ENCODE measurements around the gene DMXL2. TPM values are rescaled to one million over a fixed set of nuclear protein-coding genes. Genes with fewer than 3 reads are reported as not detected.

DMXL2 gene
- total and polyA plus RNA-seq, 3 donors from 2014 or later = 54.5 to 81.3 (median 64.4) TPM

GRCh38 chr15:51621155-51621765, 1.3 kb downstream of the DMXL2 start:
- H3K27ac ChIP-seq = peak overlapping the region in 1 of 2 donors; percentile 86
- WGBS, 2 donors = 23 to 28% methylated on average over 6 of the region's 6 CpGs
- H3K9me3 ChIP-seq = no peaks in the 10 kb centered on the region
- DNase-seq = no peak
- H3K27me3 ChIP-seq = no peaks in the 10 kb centered on the region
- H3K4me1 ChIP-seq = no peaks in the 10 kb centered on the region
- no peak for TF ChIP-seq CTCF (IDR thresholded peaks at IDR 0.05)
- no peak for TF ChIP-seq POLR2A (IDR thresholded peaks at IDR 0.05)
- intact Hi-C loops (cut with DNase I; ENCODE audit: low total_unique reads) = no loop called here
- H3K4me3 ChIP-seq = peak overlapping the region; percentile 62 to 95
- H3K36me3 ChIP-seq (ENCODE audit: low read depth, missing control alignments) = no peaks in the 10 kb centered on the region

- H3K9me3 ChIP-seq = no peaks in the 10 kb centered on the region
- H3K27me3 ChIP-seq = no peaks in the 10 kb centered on the region
- H3K4me1 ChIP-seq = no peaks in the 10 kb centered on the region
- H3K4me3 ChIP-seq = no peak overlapping the region
- DNase-seq = no peak
- 55 to 59% methylated on average over 4 of the region's 4 CpGs for WGBS, 2 donors
- intact Hi-C loops (cut with DNase I; ENCODE audit: low total_unique reads) = no loop called here
- no peak overlapping the region for H3K27ac ChIP-seq
- TF ChIP-seq CTCF (IDR thresholded peaks at IDR 0.05) (no peak), POLR2A (IDR thresholded peaks at IDR 0.05) (no peak)
- H3K36me3 ChIP-seq (ENCODE audit: low read depth, missing control alignments) = no peaks in the 10 kb centered on the region
These were observed 1.9 kb downstream of the DMXL2 start for GRCh38 chr15:51620641-51621040.

- Histone ChIP-seq H3K4me1 (no peaks in the 10 kb centered on the region), H3K27me3 (no peaks in the 10 kb centered on the region), H3K36me3 (ENCODE audit: low read depth, missing control alignments) (no peaks in the 10 kb centered on the region), H3K4me3 (no peak overlapping the region), H3K9me3 (no peaks in the 10 kb centered on the region), H3K27ac (no peak overlapping the region)
- WGBS, 2 donors = 59 to 76% methylated on average over 3 of the region's 3 CpGs
- intact Hi-C loops (cut with DNase I; ENCODE audit: low total_unique reads) = no loop called here
- no peak for DNase-seq
- TF ChIP-seq POLR2A (IDR thresholded peaks at IDR 0.05) = no peak
- no peak for TF ChIP-seq CTCF (IDR thresholded peaks at IDR 0.05)
These were observed 2.4 kb downstream of the DMXL2 start for GRCh38 chr15:51620122-51620521.

- DNase-seq = no peak
- intact Hi-C loops (cut with DNase I; ENCODE audit: low total_unique reads) = no loop called here
- Histone ChIP-seq H3K4me3 (no peak overlapping the region), H3K27ac (no peak overlapping the region), H3K9me3 (no peaks in the 10 kb centered on the region), H3K27me3 (no peaks in the 10 kb centered on the region), H3K4me1 (no peaks in the 10 kb centered on the region), H3K36me3 (ENCODE audit: low read depth, missing control alignments) (no peaks in the 10 kb centered on the region)
- TF ChIP-seq CTCF (IDR thresholded peaks at IDR 0.05) (no peak), POLR2A (IDR thresholded peaks at IDR 0.05) (no peak)
- 84 to 92% methylated on average over 6 of the region's 6 CpGs for WGBS, 2 donors
These were observed 3.1 kb downstream of the DMXL2 start for GRCh38 chr15:51619331-51620035.

GRCh38 chr15:51617886-51618285, 4.7 kb downstream of the DMXL2 start:
- intact Hi-C loops (cut with DNase I; ENCODE audit: low total_unique reads) = no loop called here
- TF ChIP-seq POLR2A (IDR thresholded peaks at IDR 0.05) (no peak), CTCF (IDR thresholded peaks at IDR 0.05) (no peak)
- Histone ChIP-seq H3K4me3 (no peak overlapping the region), H3K4me1 (no peaks in the 10 kb centered on the region), H3K27ac (no peak overlapping the region), H3K36me3 (ENCODE audit: low read depth, missing control alignments) (no peaks in the 10 kb centered on the region), H3K27me3 (no peaks in the 10 kb centered on the region), H3K9me3 (no peaks in the 10 kb centered on the region)
- 65 to 71% methylated on average over 3 of the region's 3 CpGs for WGBS, 2 donors
- DNase-seq = no peak
